Ammon's horn (tissue), 1 donor: ENCODE results near the gene SHD.
"Not testable (repeated sequence)": the region's sequence is repeated elsewhere in the genome, so short reads cannot be mapped to it uniquely, and the experiment has no call there.

Experiments
- DNase-seq: peaks from one replicate; pipeline ENCODE4 v3.0.0-alpha.2; 2016; ENCODE audit warnings: low spot score

SHD gene

GRCh38 chr19:4278419-4279266 is at the start of gene SHD:
Gene SHD, plus strand, starts transcription at chr19:4279266. Its CDS starts 798 bp downstream, at chr19:4280064.
- DNase-seq, result no peak

GRCh38 chr19:4230237-4230636 is 48.8 kb upstream of the SHD start:
- DNase-seq, result not testable (repeated sequence)

- DNase-seq, result not testable (repeated sequence)
Measured at GRCh38 chr19:4231521-4231920, 47.5 kb upstream of the SHD start.

GRCh38 chr19:4232139-4232538 is 46.9 kb upstream of the SHD start:
- not testable (repeated sequence) for DNase-seq

GRCh38 chr19:4232614-4233281 is 46.3 kb upstream of the SHD start:
- DNase-seq, result no peak

- DNase-seq, result no peak
Measured at GRCh38 chr19:4233282-4233853, 45.7 kb upstream of the SHD start.

GRCh38 chr19:4234142-4234861 is 44.8 kb upstream of the SHD start:
- no peak for DNase-seq

GRCh38 chr19:4234862-4235201 is 44.2 kb upstream of the SHD start:
- no peak for DNase-seq

- DNase-seq, result not testable (repeated sequence)
Measured at GRCh38 chr19:4237510-4237909, 41.6 kb upstream of the SHD start.

GRCh38 chr19:4238831-4239230 is 40.2 kb upstream of the SHD start:
- no peak for DNase-seq

GRCh38 chr19:4241824-4242430 is 37.1 kb upstream of the SHD start:
- DNase-seq, result peak; percentile 53

- DNase-seq, result not testable (repeated sequence)
Measured at GRCh38 chr19:4245938-4246337, 33.1 kb upstream of the SHD start.

GRCh38 chr19:4246767-4247593 is 32.1 kb upstream of the SHD start, which contains the start of gene YJU2:
Gene YJU2, plus strand, starts transcription at chr19:4247080. Its CDS starts 67 bp downstream, at chr19:4247147.
- DNase-seq, result peak; percentile 98

- DNase-seq, result no peak
Measured at GRCh38 chr19:4256563-4256962, 22.5 kb upstream of the SHD start.

GRCh38 chr19:4257025-4257424 is 22.0 kb upstream of the SHD start:
- DNase-seq, result no peak

- no peak for DNase-seq
Measured at GRCh38 chr19:4258181-4258580, 20.9 kb upstream of the SHD start.

GRCh38 chr19:4260613-4261191 is 18.4 kb upstream of the SHD start:
- no peak for DNase-seq

GRCh38 chr19:4264812-4265211 is 14.3 kb upstream of the SHD start:
- no peak for DNase-seq

- no peak for DNase-seq
Measured at GRCh38 chr19:4266253-4267000, 12.6 kb upstream of the SHD start.
